HepG2 (cell line): ENCODE results near the gene VTI1B. TPM values are rescaled to one million over a fixed set of nuclear protein-coding genes. Genes with fewer than 3 reads are reported as not detected.
A peak's percentile ranks its signal among the peaks of the same experiment; 100 is the strongest.

ENCODE experiments used
- ATAC-seq: fragments of 200-7000 bp; cut with Tn5 transposase; 3 replicates; pipeline ENCODE4 v1.9.1; 2020; ENCODE audit warnings: mild to moderate bottlenecking, moderate library complexity
- BruUV-seq: library from RNA; stranded (reverse); fragments of 400-500 nt; replicated peaks from 2 replicates; lab custom pipeline; 2021; lab: Mats Ljungman, UMichigan
- CTCF ChIA-PET: fragments of 300-600 bp; formaldehyde crosslinking; extraction: SDS; loops from one replicate; lab custom pipeline; 2021; ENCODE audit warnings: low total read pairs, inconsistent platforms, low intra/inter-chr PET ratio; lab: Yijun Ruan, JAX
- POLR2A ChIA-PET: fragments of 350-600 bp; sonication (Branson Sonifier 250); formaldehyde crosslinking; loops from one replicate; lab custom pipeline; 2020; ENCODE audit warnings: antibody characterized with exemption, inconsistent platforms; lab: Yijun Ruan, JAX
- DNase-seq: peaks from one replicate; pipeline ENCODE4 v3.0.0-alpha.2; 2015; ENCODE audit warnings: low spot score
- FAIRE-seq: peaks from 3 replicates; lab custom pipeline; 2011; peaks lifted over from hg19 to GRCh38; lab: Jason Lieb, UNC
- H2AFZ ChIP-seq: one replicate; pipeline ENCODE4 v1.6.1; 2011; ENCODE audit warnings: low read length, inconsistent platforms
- H3K27ac ChIP-seq: fragments of 300-600 bp; 3 replicates; pipeline ENCODE4 v1.8.0; 2011; ENCODE audit warnings: mixed run types, mild to moderate bottlenecking, mixed read lengths, low read length, inconsistent platforms; ENCODE audit not compliant: insufficient read depth; ENCODE audit errors: extremely low read length
- H3K27me3 ChIP-seq, 2 experiments: fragments of 200-600 bp in 1 of 2; 2 replicates in 1 of 2; 3 replicates in 1 of 2; pipeline versions ENCODE4 v1.6.0 to v1.8.0; 2011; ENCODE audit warnings: low read length in 2 of 2, mild to moderate bottlenecking in 2 of 2, moderate library complexity in 2 of 2, inconsistent platforms in 1 of 2; ENCODE audit not compliant: insufficient read depth in 2 of 2, control insufficient read depth in 1 of 2
- H3K36me3 ChIP-seq, 2 experiments: fragments of 200-600 bp in 1 of 2; replicated peaks in 1 of 2; 2 replicates in 1 of 2; 3 replicates in 1 of 2; pipeline versions ENCODE4 v1.5.1 to v1.8.0; 2011; ENCODE audit warnings: low read length in 2 of 2, inconsistent platforms in 1 of 2; ENCODE audit not compliant: insufficient read depth in 2 of 2, control insufficient read depth in 1 of 2
- H3K4me1 ChIP-seq: 2 replicates; pipeline ENCODE4 v1.5.1; 2012; ENCODE audit warnings: low read length, inconsistent platforms; ENCODE audit not compliant: insufficient read depth
- H3K4me2 ChIP-seq: 2 replicates; pipeline ENCODE4 v1.6.0; 2011; ENCODE audit warnings: low read depth, low read length, inconsistent platforms
- H3K4me3 ChIP-seq, 3 experiments: fragments of 200-600 bp in 1 of 3; sonication (generic), shearing (Covaris generic) in 1 of 3; replicated peaks in 1 of 3; 2 replicates each; pipeline ENCODE4 v1.5.1; 2011 to 2016; ENCODE audit warnings: low read length in 3 of 3, inconsistent platforms in 2 of 3, low read depth in 2 of 3, mild to moderate bottlenecking in 2 of 3, control low read depth in 1 of 3, mixed read lengths in 1 of 3; ENCODE audit not compliant: insufficient read depth in 1 of 3
- H3K79me2 ChIP-seq: one replicate; pipeline ENCODE4 v1.6.1; 2011; ENCODE audit warnings: low read length, inconsistent platforms; ENCODE audit not compliant: insufficient read depth
- H3K9ac ChIP-seq: 2 replicates; pipeline ENCODE4 v1.6.0; 2011; ENCODE audit warnings: mild to moderate bottlenecking, low read depth, low read length, inconsistent platforms; ENCODE audit not compliant: insufficient read depth
- H3K9me3 ChIP-seq: 2 replicates; pipeline ENCODE4 v1.5.1; 2012; ENCODE audit warnings: mild to moderate bottlenecking, low read length
- H4K20me1 ChIP-seq: 2 replicates; pipeline ENCODE4 v1.6.0; 2011; ENCODE audit warnings: inconsistent platforms, mild to moderate bottlenecking, low read length, moderate library complexity; ENCODE audit not compliant: insufficient read depth
- PRMT3 ChIP-seq: sonication (generic); formaldehyde crosslinking; IDR thresholded peaks from 2 replicates; pipeline ENCODE4 v1.8.1; 2022; ENCODE audit warnings: low read depth, mild to moderate bottlenecking, moderate library complexity, missing genetic modification reagents, borderline replicate concordance
- WIZ ChIP-seq: sonication (generic); formaldehyde crosslinking; IDR thresholded peaks from 2 replicates; pipeline ENCODE4 v1.5.1; 2020; ENCODE audit warnings: mild to moderate bottlenecking, missing genetic modification reagents
- ZNF337 ChIP-seq: sonication (generic); formaldehyde crosslinking; IDR thresholded peaks from 2 replicates; pipeline ENCODE4 v1.5.1; 2020; ENCODE audit warnings: missing genetic modification reagents, low read depth, mild to moderate bottlenecking, borderline replicate concordance
- ZNF580 ChIP-seq: IDR thresholded peaks from 2 replicates; pipeline ENCODE4 v1.6.1; 2016; ENCODE audit warnings: low read depth, borderline replicate concordance
- WGBS: methylation state at CpG from one replicate; pipeline ENCODE4 v1.1.6; 2017; ENCODE audit warnings: low lambda C conversion rate; 5-methylcytosine and 5-hydroxymethylcytosine counted together
- in situ Hi-C: cut with HindIII; loops from 2 replicates; pipeline ENCODE4 v1.10.0; 2017; ENCODE audit warnings: low pct_unique_long_range_greater_than_20kb; ENCODE audit not compliant: extremely low pct_ligation_motif_present
- intact Hi-C: fragments of 100-400 bp; cut with micrococcal nuclease; formaldehyde crosslinking; loops from one replicate; pipeline ENCODE4 v1.10.0; 2022; ENCODE audit not compliant: unreplicated experiment
- polyA plus RNA-seq, 8 experiments: library from polyadenylated mRNA; depleted of rRNA in 3 of 8; stranded (reverse) in 7 of 8; unstranded in 1 of 8; fragments of >200 nt; fragmentation: Illumina TruSeq in 4 of 8; extraction: Trizol in 4 of 8; gene quantifications; 2 replicates each; pipeline versions ENCODE4 v1.2.1 to v1.2.3, GENCODE V29; 2011 to 2016; ENCODE audit warnings: low read depth in 4 of 8, missing spikeins in 1 of 8, mixed read lengths in 1 of 8; ENCODE audit not compliant: insufficient read depth in 1 of 8
- total RNA-seq, 5 experiments: library from RNA; depleted of rRNA; stranded (reverse); fragments of >200 nt; fragmentation: Illumina TruSeq; extraction: Trizol; gene quantifications; 2 replicates each; pipeline ENCODE4 v1.2.3, GENCODE V29; 2016; ENCODE audit warnings: low read depth in 1 of 5
- TF ChIP-seq, protein P1 (sequence below), 2 experiments: sonication (generic) in 1 of 2; formaldehyde crosslinking in 1 of 2; IDR thresholded peaks; 2 replicates each; pipeline versions ENCODE4 v1.5.1 to v1.6.1; 2011 to 2020; ENCODE audit warnings: borderline replicate concordance in 1 of 2, low read depth in 1 of 2, low read length in 1 of 2, mild to moderate bottlenecking in 1 of 2, missing genetic modification reagents in 1 of 2, moderate library complexity in 1 of 2

Gene VTI1B
- total and polyA plus RNA-seq, 2 of the 13 experiments (the other 11 are each of a cell fraction or from before 2014, with no cell fraction given): 39.0 to 103 TPM

GRCh38 chr14:67609642-67610310 lies 64.7 kb downstream of the VTI1B start:
- ATAC-seq: peak; percentile 66
- Histone ChIP-seq H2AFZ (no peak overlapping the region), H3K36me3 (no peaks in the 10 kb centered on the region), H3K27ac (no peak overlapping the region), H4K20me1 (no peaks in the 10 kb centered on the region), H3K4me2 (peak overlapping the region; percentile 61), H3K9ac (peak overlapping the region; percentile 38; the same call in 1 of the 2 replicates), H3K9me3 (no peaks in the 10 kb centered on the region), H3K27me3 (peaks cover 0 to 14% of the 10 kb centered on the region in 2 experiments; a peak in 2 of 5 replicates), H3K79me2 (no peaks in the 10 kb centered on the region), H3K4me1 (peaks cover 16% of the 10 kb centered on the region), H3K4me3 (peak overlapping the region in 2 of 3 experiments; percentile 14 to 19; a peak in 3 of 6 replicates)
- BruUV-seq: no TSS peak
- ChIA-PET POLR2A (interaction anchor here (2.3 kb wide), 1 partner anchor 10 kb away, joined by 9 read pairs; the partner anchor contains the start of gene PIGH), CTCF (no interaction called here)
- intact Hi-C loops: no loop called here
- DNase-seq: no peak
- 6% methylated on average over 5 of the region's 10 CpGs for WGBS
- no peak for TF ChIP-seq WIZ (CRISPR knock-in tag)
- no peak for TF ChIP-seq PRMT3 (CRISPR knock-in tag)
- TF ChIP-seq ZNF580 (CRISPR knock-in tag): no peak
- TF ChIP-seq, protein P1, sequence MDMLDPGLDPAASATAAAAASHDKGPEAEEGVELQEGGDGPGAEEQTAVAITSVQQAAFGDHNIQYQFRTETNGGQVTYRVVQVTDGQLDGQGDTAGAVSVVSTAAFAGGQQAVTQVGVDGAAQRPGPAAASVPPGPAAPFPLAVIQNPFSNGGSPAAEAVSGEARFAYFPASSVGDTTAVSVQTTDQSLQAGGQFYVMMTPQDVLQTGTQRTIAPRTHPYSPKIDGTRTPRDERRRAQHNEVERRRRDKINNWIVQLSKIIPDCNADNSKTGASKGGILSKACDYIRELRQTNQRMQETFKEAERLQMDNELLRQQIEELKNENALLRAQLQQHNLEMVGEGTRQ (IDR thresholded peaks at IDR 0.05; ENCODE audit: low read depth, low read length): no peak
- TF ChIP-seq, protein P1 (CRISPR knock-in tag; IDR thresholded peaks at IDR 0.05; ENCODE audit: borderline replicate concordance): no peak
- TF ChIP-seq ZNF337 (CRISPR knock-in tag): no peak
- no peak for FAIRE-seq
- in situ Hi-C loops: loop anchor here (10.0 to 25.0 kb wide), 2 partner anchors 95 to 1203 kb away; partner anchors contain the start of gene RDH12
